Measurements from ENCODE around the gene PDXP. TPM values are rescaled to one million over a fixed set of nuclear protein-coding genes. Genes with fewer than 3 reads are reported as not detected.

PDXP gene
- polyA plus RNA-seq, 1 donor from 2014 or later, result 108 TPM

- no peak overlapping the region for H2AFZ ChIP-seq (ENCODE audit: low read depth, low read length)
- H3K27me3 ChIP-seq (ENCODE audit: insufficient read depth, low read depth, low read length), result no peaks in the 10 kb centered on the region
- H3K36me3 ChIP-seq (ENCODE audit: insufficient read depth, low read length), result no peaks in the 10 kb centered on the region
- H3K9me3 ChIP-seq (ENCODE audit: low read length), result no peaks in the 10 kb centered on the region
- H3K79me2 ChIP-seq (replicated peaks; ENCODE audit: insufficient read depth, low read length), result peaks cover 10% of the 10 kb centered on the region
- peak overlapping the region; percentile 98 for H3K4me3 ChIP-seq (ENCODE audit: low read length)
- no peak overlapping the region for H3K4me2 ChIP-seq (ENCODE audit: low read length)
- no peaks in the 10 kb centered on the region for H3K9me2 ChIP-seq (ENCODE audit: insufficient read depth, low read length)
- H3F3A ChIP-seq (ENCODE audit: insufficient read depth, low read length, poor library complexity, severe bottlenecking), result no peaks in the 10 kb centered on the region
- H3K9ac ChIP-seq (ENCODE audit: low read length), result no peak overlapping the region
- no peak overlapping the region for H3K27ac ChIP-seq (ENCODE audit: low read length)
- no peaks in the 10 kb centered on the region for H4K20me1 ChIP-seq (ENCODE audit: insufficient read depth)
- TF ChIP-seq, protein P1, sequence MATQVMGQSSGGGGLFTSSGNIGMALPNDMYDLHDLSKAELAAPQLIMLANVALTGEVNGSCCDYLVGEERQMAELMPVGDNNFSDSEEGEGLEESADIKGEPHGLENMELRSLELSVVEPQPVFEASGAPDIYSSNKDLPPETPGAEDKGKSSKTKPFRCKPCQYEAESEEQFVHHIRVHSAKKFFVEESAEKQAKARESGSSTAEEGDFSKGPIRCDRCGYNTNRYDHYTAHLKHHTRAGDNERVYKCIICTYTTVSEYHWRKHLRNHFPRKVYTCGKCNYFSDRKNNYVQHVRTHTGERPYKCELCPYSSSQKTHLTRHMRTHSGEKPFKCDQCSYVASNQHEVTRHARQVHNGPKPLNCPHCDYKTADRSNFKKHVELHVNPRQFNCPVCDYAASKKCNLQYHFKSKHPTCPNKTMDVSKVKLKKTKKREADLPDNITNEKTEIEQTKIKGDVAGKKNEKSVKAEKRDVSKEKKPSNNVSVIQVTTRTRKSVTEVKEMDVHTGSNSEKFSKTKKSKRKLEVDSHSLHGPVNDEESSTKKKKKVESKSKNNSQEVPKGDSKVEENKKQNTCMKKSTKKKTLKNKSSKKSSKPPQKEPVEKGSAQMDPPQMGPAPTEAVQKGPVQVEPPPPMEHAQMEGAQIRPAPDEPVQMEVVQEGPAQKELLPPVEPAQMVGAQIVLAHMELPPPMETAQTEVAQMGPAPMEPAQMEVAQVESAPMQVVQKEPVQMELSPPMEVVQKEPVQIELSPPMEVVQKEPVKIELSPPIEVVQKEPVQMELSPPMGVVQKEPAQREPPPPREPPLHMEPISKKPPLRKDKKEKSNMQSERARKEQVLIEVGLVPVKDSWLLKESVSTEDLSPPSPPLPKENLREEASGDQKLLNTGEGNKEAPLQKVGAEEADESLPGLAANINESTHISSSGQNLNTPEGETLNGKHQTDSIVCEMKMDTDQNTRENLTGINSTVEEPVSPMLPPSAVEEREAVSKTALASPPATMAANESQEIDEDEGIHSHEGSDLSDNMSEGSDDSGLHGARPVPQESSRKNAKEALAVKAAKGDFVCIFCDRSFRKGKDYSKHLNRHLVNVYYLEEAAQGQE (IDR thresholded peaks at IDR 0.05; ENCODE audit: borderline replicate concordance), result no peak
- TF ChIP-seq MXI1 (conservative IDR thresholded peaks at IDR 0.05; ENCODE audit: poor library complexity, severe bottlenecking) (no peak), POLR2AphosphoS5 (IDR thresholded peaks at IDR 0.05) (no peak), EP300 (conservative IDR thresholded peaks at IDR 0.05; ENCODE audit: poor library complexity, severe bottlenecking) (no peak), RAD21 (conservative IDR thresholded peaks at IDR 0.05) (no peak), TAF1 (IDR thresholded peaks at IDR 0.05; ENCODE audit: low read depth) (no peak)
- TF ChIP-seq, protein P2, sequence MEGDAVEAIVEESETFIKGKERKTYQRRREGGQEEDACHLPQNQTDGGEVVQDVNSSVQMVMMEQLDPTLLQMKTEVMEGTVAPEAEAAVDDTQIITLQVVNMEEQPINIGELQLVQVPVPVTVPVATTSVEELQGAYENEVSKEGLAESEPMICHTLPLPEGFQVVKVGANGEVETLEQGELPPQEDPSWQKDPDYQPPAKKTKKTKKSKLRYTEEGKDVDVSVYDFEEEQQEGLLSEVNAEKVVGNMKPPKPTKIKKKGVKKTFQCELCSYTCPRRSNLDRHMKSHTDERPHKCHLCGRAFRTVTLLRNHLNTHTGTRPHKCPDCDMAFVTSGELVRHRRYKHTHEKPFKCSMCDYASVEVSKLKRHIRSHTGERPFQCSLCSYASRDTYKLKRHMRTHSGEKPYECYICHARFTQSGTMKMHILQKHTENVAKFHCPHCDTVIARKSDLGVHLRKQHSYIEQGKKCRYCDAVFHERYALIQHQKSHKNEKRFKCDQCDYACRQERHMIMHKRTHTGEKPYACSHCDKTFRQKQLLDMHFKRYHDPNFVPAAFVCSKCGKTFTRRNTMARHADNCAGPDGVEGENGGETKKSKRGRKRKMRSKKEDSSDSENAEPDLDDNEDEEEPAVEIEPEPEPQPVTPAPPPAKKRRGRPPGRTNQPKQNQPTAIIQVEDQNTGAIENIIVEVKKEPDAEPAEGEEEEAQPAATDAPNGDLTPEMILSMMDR (IDR thresholded peaks at IDR 0.05; ENCODE audit: poor library complexity, severe bottlenecking), result no peak
Observed at GRCh38 chr22:37610480-37611129, 47.9 kb upstream of the PDXP start.

DNA sequence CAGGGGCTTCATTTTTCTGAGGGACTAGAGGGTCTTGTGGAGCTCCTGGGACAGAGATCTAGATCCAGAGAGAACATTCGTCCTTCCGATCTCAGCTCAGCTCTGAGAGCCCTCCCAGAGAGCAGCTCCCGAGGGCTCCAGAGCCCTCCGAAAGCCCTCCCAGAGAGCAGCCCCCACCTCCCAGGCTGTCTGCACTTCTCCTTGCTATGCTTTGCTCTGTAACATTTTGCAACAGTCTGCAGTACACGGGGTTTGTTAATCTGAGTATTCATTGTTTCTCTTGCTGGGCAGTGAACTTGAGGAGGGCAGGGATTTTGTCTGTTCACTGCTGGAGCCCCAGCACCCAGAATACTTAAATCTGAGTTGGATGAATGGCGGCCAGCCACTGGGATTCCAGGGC is 47.3 kb upstream of the PDXP start:
- no peaks in the 10 kb centered on the region for H3F3A ChIP-seq (ENCODE audit: insufficient read depth, low read length, poor library complexity, severe bottlenecking)
- no peaks in the 10 kb centered on the region for H3K9me2 ChIP-seq (ENCODE audit: insufficient read depth, low read length)
- no peak overlapping the region for H3K4me3 ChIP-seq (ENCODE audit: low read length)
- no peaks in the 10 kb centered on the region for H3K9me3 ChIP-seq (ENCODE audit: low read length)
- TF ChIP-seq EZH2 (IDR thresholded peaks at IDR 0.05; ENCODE audit: borderline replicate concordance, insufficient read depth, low read length, poor library complexity, severe bottlenecking) (no peak), RAD21 (conservative IDR thresholded peaks at IDR 0.05) (no peak), EP300 (conservative IDR thresholded peaks at IDR 0.05; ENCODE audit: poor library complexity, severe bottlenecking) (no peak), TAF1 (IDR thresholded peaks at IDR 0.05; ENCODE audit: low read depth) (no peak), MXI1 (conservative IDR thresholded peaks at IDR 0.05; ENCODE audit: poor library complexity, severe bottlenecking) (no peak), SMC3 (conservative IDR thresholded peaks at IDR 0.05; ENCODE audit: poor library complexity) (no peak), POLR2AphosphoS5 (IDR thresholded peaks at IDR 0.05) (no peak)
- TF ChIP-seq, protein P2 (IDR thresholded peaks at IDR 0.05; ENCODE audit: poor library complexity, severe bottlenecking), result no peak
- TF ChIP-seq, protein P1 (IDR thresholded peaks at IDR 0.05; ENCODE audit: borderline replicate concordance), result no peak
- no peak overlapping the region for H3K9ac ChIP-seq (ENCODE audit: low read length)
- no peak overlapping the region for H3K27ac ChIP-seq (ENCODE audit: low read length)
- peaks cover 10% of the 10 kb centered on the region for H3K79me2 ChIP-seq (replicated peaks; ENCODE audit: insufficient read depth, low read length)
- no peaks in the 10 kb centered on the region for H4K20me1 ChIP-seq (ENCODE audit: insufficient read depth)
- H3K4me2 ChIP-seq (ENCODE audit: low read length), result no peak overlapping the region
- H3K36me3 ChIP-seq (ENCODE audit: insufficient read depth, low read length), result no peaks in the 10 kb centered on the region
- H2AFZ ChIP-seq (ENCODE audit: low read depth, low read length), result no peak overlapping the region
- no peaks in the 10 kb centered on the region for H3K27me3 ChIP-seq (ENCODE audit: insufficient read depth, low read depth, low read length)

Measured in neural cell (in vitro differentiated cells).